Chondrocyte (in vitro differentiated cells): ENCODE data around the gene SEMA4G. TPM values are rescaled to one million over a fixed set of nuclear protein-coding genes. Genes with fewer than 3 reads are reported as not detected.

Source experiments
- DNase-seq: peaks from one replicate; pipeline ENCODE4 v3.0.0; 2021; ENCODE audit warnings: mixed read lengths, low spot score
- H3K27ac Mint-ChIP-seq: one replicate; pipeline ENCODE4 v1.8.0; 2021; ENCODE audit warnings: mild to moderate bottlenecking, moderate library complexity, mixed read lengths; ENCODE audit not compliant: unreplicated experiment
- H3K27me3 Mint-ChIP-seq: 2 replicates; pipeline ENCODE4 v1.8.0; 2021; ENCODE audit warnings: low read depth, mixed read lengths
- H3K36me3 Mint-ChIP-seq: 2 replicates; pipeline ENCODE4 v1.8.0; 2021; ENCODE audit warnings: low read depth, mixed read lengths
- H3K4me1 Mint-ChIP-seq: 2 replicates; pipeline ENCODE4 v1.8.0; 2021; ENCODE audit warnings: low read depth, mild to moderate bottlenecking, mixed read lengths
- H3K4me3 Mint-ChIP-seq: one replicate; pipeline ENCODE4 v1.8.0; 2021; ENCODE audit warnings: mild to moderate bottlenecking, moderate library complexity, mixed read lengths; ENCODE audit not compliant: unreplicated experiment
- H3K9me3 Mint-ChIP-seq: 2 replicates; pipeline ENCODE4 v1.8.0; 2021; ENCODE audit warnings: low read depth, mixed read lengths
- CTCF ChIP-seq: fragments of 200-600 bp; sonication (generic); IDR thresholded peaks from 2 replicates; pipeline ENCODE4 v1.5.0; 2021; ENCODE audit warnings: antibody characterized with exemption, mild to moderate bottlenecking, moderate library complexity
- total RNA-seq: library from RNA; stranded (reverse); gene quantifications from 3 replicates; pipeline ENCODE4 v1.2.1, GENCODE V29; 2021

The SEMA4G gene
- total RNA-seq, 1 donor from 2014 or later = 8.0 TPM

- H3K4me3 Mint-ChIP-seq = peak overlapping the region; percentile 100
- H3K4me1 Mint-ChIP-seq = peaks cover 27% of the 10 kb centered on the region
- H3K27me3 Mint-ChIP-seq = no peaks in the 10 kb centered on the region
- no peaks in the 10 kb centered on the region for H3K9me3 Mint-ChIP-seq
- no peak for TF ChIP-seq CTCF
- H3K36me3 Mint-ChIP-seq = peaks cover 12% of the 10 kb centered on the region
- no peak overlapping the region for H3K27ac Mint-ChIP-seq
- no peak for DNase-seq
These were observed 18.9 kb downstream of the SEMA4G start for GRCh38 chr10:100988166-100988565.

- Mint-ChIP-seq H3K4me3 (no peak overlapping the region), H3K27me3 (no peaks in the 10 kb centered on the region), H3K36me3 (peaks cover 12% of the 10 kb centered on the region), H3K4me1 (peaks cover 27% of the 10 kb centered on the region), H3K9me3 (no peaks in the 10 kb centered on the region), H3K27ac (no peak overlapping the region)
- TF ChIP-seq CTCF = no peak
- no peak for DNase-seq
These were observed 19.8 kb downstream of the SEMA4G start for GRCh38 chr10:100989088-100989487.

GRCh38 chr10:100993986-100994708 lies 24.8 kb downstream of the SEMA4G start:
- Mint-ChIP-seq H3K36me3 (peaks cover 12% of the 10 kb centered on the region), H3K27me3 (no peaks in the 10 kb centered on the region), H3K9me3 (no peaks in the 10 kb centered on the region), H3K27ac (peak overlapping the region; percentile 57), H3K4me1 (peaks cover 15% of the 10 kb centered on the region), H3K4me3 (no peak overlapping the region)
- no peak for DNase-seq
- TF ChIP-seq CTCF = peak; percentile 88

- Mint-ChIP-seq H3K27me3 (no peaks in the 10 kb centered on the region), H3K27ac (no peak overlapping the region), H3K9me3 (no peaks in the 10 kb centered on the region), H3K4me1 (peaks cover 15% of the 10 kb centered on the region), H3K4me3 (no peak overlapping the region), H3K36me3 (peaks cover 12% of the 10 kb centered on the region)
- no peak for DNase-seq
- no peak for TF ChIP-seq CTCF
These were observed 25.9 kb downstream of the SEMA4G start for GRCh38 chr10:100995181-100995580.

- TF ChIP-seq CTCF = no peak
- Mint-ChIP-seq H3K4me1 (peaks cover 28% of the 10 kb centered on the region), H3K9me3 (no peaks in the 10 kb centered on the region), H3K27me3 (no peaks in the 10 kb centered on the region), H3K4me3 (peak overlapping the region; percentile 71), H3K27ac (peak overlapping the region; percentile 91), H3K36me3 (peaks cover 1% of the 10 kb centered on the region)
- peak; percentile 77 for DNase-seq
These were observed 27.5 kb downstream of the SEMA4G start for GRCh38 chr10:100996678-100997359.
